ENCODE data around the gene UBAC2. TPM values are rescaled to one million over a fixed set of nuclear protein-coding genes. Genes with fewer than 3 reads are reported as not detected.

The UBAC2 gene
- total RNA-seq, 4 donors from 2014 or later: 51.0 to 71.5 (median 61.1) TPM

GRCh38 chr13:99307247-99307646 is 106.6 kb downstream of the UBAC2 start, which contains the start of gene GPR183:
TSS of gene GPR183 (minus strand) at chr13:99307399. CDS start at chr13:99296145, 11,254 bp downstream.
- in situ Hi-C loops (cut with MboI; ENCODE audit: low sequenced_read_pairs in 4 of 4): no loop called here
- peak; percentile 27 to 52 for TF ChIP-seq POLR2A (IDR thresholded peaks at IDR 0.05)
- TF ChIP-seq CTCF (IDR thresholded peaks at IDR 0.05 in 4 of 5, conservative IDR thresholded peaks at IDR 0.05 in 1 of 5): no peak

GRCh38 chr13:99307648-99308339 is 107.1 kb downstream of the UBAC2 start:
- Histone ChIP-seq H3K4me3 (no peak overlapping the region), H3K9me3 (no peaks in the 10 kb centered on the region), H3K4me1 (peaks cover 6 to 11% of the 10 kb centered on the region in 2 donors), H3K27ac (peak overlapping the region; percentile 40 to 63 (median 55)), H3K27me3 (no peaks in the 10 kb centered on the region), H3K36me3 (no peaks in the 10 kb centered on the region)
- in situ Hi-C loops (cut with MboI; ENCODE audit: low sequenced_read_pairs in 4 of 4): no loop called here
- DNase-seq (no peak), ATAC-seq (no peak)
- no peak for TF ChIP-seq CTCF (IDR thresholded peaks at IDR 0.05 in 4 of 5, conservative IDR thresholded peaks at IDR 0.05 in 1 of 5)
- TF ChIP-seq POLR2A (IDR thresholded peaks at IDR 0.05): no peak
- intact Hi-C loops (cut with DNase I; ENCODE audit: low total_unique reads): loop anchor here (2.0 kb wide), 1 partner anchor 25 kb away; no protein-coding TSS in a partner anchor

More at GRCh38 chr13:99307247-99307646, 106.6 kb downstream of the UBAC2 start, which contains the start of gene GPR183:
- H3K36me3 ChIP-seq: no peaks in the 10 kb centered on the region
- ATAC-seq (peak; percentile 67 to 71), DNase-seq (no peak)
- H3K4me3 ChIP-seq: peak within 1 kb of the TSS in 2 of 4 donors; percentile 1 to 17
- H3K27me3 ChIP-seq: no peaks in the 10 kb centered on the region
- intact Hi-C loops (cut with DNase I; ENCODE audit: low total_unique reads): loop anchor here (2.0 kb wide), 1 partner anchor 24 kb away; no protein-coding TSS in a partner anchor
- H3K4me1 ChIP-seq: peaks cover 6 to 10% of the 10 kb centered on the region in 2 donors
- peak within 1 kb of the TSS; percentile 40 to 63 (median 55) for H3K27ac ChIP-seq
- H3K9me3 ChIP-seq: no peaks in the 10 kb centered on the region

DNA sequence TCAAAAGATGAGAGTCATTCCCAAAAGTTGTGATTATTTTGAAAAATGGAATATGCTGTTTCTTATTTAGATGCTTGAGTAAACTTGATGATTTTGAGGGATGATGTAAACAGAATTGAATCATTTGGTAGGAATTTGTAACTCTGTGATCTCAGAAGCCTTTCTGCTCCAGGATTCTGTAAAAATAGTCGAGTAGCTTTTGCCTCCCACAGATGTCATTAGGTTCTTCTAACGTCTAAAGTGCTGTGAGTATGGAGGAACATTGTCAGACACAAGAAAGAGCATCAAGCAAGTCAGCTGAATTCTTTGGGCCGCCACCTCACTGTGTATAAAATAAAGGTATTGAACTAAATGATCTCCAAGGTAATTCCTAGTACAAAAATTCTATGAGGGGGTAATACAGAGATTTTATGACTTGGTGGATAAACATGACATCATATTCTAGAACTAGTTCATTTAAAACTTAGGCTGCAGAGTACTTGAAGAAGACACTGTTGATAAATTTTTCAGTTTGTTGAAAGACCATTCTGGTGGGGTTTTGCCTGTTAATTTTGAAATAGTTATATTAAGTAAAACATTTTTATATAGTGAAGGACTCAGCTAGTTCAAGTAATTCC is 107.9 kb downstream of the UBAC2 start:
- ATAC-seq: no peak
- intact Hi-C loops (cut with DNase I; ENCODE audit: low total_unique reads) (no loop called here), in situ Hi-C loops (cut with MboI; ENCODE audit: low sequenced_read_pairs in 4 of 4) (no loop called here)
- H3K36me3 ChIP-seq: no peaks in the 10 kb centered on the region
- DNase-seq: no peak
- peak overlapping the region; percentile 40 to 63 (median 55) for H3K27ac ChIP-seq
- no peak overlapping the region for H3K4me3 ChIP-seq
- TF ChIP-seq CTCF (IDR thresholded peaks at IDR 0.05 in 4 of 5, conservative IDR thresholded peaks at IDR 0.05 in 1 of 5) (no peak), POLR2A (IDR thresholded peaks at IDR 0.05) (no peak)
- H3K4me1 ChIP-seq: peaks cover 14 to 19% of the 10 kb centered on the region in 2 donors
- no peaks in the 10 kb centered on the region for H3K27me3 ChIP-seq
- no peaks in the 10 kb centered on the region for H3K9me3 ChIP-seq

- DNase-seq (no peak), ATAC-seq (no peak)
- no peaks in the 10 kb centered on the region for H3K36me3 ChIP-seq
- no peaks in the 10 kb centered on the region for H3K9me3 ChIP-seq
- TF ChIP-seq POLR2A (IDR thresholded peaks at IDR 0.05) (no peak), CTCF (IDR thresholded peaks at IDR 0.05 in 4 of 5, conservative IDR thresholded peaks at IDR 0.05 in 1 of 5) (no peak)
- no peaks in the 10 kb centered on the region for H3K27me3 ChIP-seq
- H3K27ac ChIP-seq: peak overlapping the region in 3 of 4 donors; percentile 74 to 79 (median 79)
- H3K4me3 ChIP-seq: no peak overlapping the region
- in situ Hi-C loops (cut with MboI; ENCODE audit: low sequenced_read_pairs in 4 of 4): no loop called here
- peaks cover 16 to 21% of the 10 kb centered on the region in 2 donors for H3K4me1 ChIP-seq
- intact Hi-C loops (cut with DNase I; ENCODE audit: low total_unique reads): loop anchor here (10.0 kb wide), 1 partner anchor 86 kb away; no protein-coding TSS in a partner anchor
Measured at GRCh38 chr13:99310382-99311031, 109.9 kb downstream of the UBAC2 start.
